NCI-H748 (cell line): ENCODE measurements around the gene GTPBP1.

Experiments
- DNase-seq: peaks from one replicate; lab custom pipeline; 2025; ENCODE audit not compliant: unreplicated experiment; lab: John Stamatoyannopoulos, UW

The GTPBP1 gene

DNA sequence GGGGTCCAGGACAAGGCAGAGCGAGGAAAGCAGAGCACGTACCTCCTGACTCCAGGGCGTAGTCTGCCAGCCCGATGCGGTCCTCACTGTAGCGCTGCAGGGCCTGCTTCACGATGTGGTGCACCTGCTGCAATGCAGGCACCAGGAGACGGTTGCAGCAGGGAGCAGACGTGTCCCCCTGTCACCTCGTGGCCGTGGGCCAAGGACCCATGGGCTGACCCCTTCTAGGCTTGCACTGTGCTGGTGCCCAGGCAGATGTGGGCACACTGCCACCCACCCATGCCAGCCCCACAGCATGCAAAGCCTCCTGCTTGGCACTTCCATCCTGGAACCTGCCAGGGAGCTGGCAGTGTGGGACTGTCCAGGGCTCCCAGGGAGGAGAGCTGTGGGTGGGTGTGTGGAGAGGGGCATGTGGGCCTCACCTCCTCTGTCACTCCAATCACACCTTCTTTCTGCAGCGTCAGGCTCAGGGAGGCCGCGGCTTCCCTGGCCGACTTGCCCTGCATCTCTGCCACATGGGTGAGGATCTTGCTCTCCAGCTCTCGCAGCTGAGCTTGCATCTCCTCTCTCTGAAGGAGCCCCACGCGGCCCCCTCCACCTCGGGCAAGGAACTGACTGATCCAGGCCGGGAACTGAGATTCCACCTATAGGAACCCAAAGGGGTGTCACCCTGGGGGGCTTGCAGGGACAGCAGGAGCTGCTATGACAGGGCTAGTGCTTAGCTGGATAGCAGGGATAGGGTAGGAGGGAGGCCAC, 33.7 kb downstream of the GTPBP1 start:
- DNase-seq = no peak

DNA sequence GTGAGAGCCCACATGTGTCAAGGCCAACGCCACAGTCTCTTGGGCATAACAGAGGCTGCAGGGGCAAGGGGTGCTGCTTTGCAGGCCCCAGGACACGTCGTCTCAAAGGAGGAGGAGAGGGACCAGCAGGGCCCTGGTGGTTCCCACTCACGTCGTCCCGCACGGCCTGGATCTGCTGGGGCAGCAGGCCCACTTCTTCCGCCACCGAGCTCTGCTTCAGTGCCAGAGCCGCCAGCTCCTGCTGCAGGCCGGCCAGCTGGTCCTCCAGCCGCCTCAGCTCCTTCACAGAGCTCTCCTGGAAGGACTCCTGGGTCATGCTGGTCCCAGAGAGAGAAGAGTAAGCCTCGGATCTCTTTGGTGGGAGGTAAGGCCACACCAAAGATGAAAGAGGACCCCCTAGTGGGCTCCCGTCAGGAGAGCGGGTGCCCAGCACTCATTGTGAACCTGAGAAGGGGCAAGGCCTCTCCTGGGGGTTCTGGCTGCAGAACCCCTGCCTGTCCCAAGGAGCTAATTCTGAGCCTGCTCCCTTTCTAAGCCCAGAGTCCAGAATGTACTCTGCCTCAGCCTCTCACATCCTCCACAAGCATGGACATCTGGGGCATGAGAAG, 34.5 kb downstream of the GTPBP1 start:
- no peak for DNase-seq

GRCh38 chr22:38740754-38741153, 35.0 kb downstream of the GTPBP1 start:
- DNase-seq = no peak

GRCh38 chr22:38741166-38741565, 35.4 kb downstream of the GTPBP1 start:
- DNase-seq = no peak

DNA sequence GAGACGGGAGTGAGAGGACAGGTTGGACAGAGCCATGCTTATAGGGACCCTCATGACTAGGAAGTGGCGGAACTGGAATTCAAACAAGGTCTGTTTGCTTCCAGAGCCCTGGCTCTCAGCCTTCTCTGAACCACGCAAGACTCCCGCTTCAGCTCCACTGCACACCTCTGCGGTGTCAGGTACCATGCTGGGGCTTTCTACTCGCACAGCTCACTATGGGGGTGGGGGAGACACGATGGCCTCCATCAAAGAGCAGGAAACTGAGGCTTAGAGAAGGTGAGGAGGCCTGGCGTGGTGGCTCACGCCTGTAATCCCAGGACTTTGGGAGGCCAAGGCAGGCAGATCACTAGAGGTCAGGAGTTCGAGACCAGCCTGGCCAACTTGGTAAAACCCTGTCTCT, 35.8 kb downstream of the GTPBP1 start:
- no peak for DNase-seq

GRCh38 chr22:38742176-38742942, 36.6 kb downstream of the GTPBP1 start:
- DNase-seq = no peak

GRCh38 chr22:38744981-38745380, 39.2 kb downstream of the GTPBP1 start:
- no peak for DNase-seq

GRCh38 chr22:38745676-38746460, 40.1 kb downstream of the GTPBP1 start:
- peak; percentile 5 for DNase-seq

DNA sequence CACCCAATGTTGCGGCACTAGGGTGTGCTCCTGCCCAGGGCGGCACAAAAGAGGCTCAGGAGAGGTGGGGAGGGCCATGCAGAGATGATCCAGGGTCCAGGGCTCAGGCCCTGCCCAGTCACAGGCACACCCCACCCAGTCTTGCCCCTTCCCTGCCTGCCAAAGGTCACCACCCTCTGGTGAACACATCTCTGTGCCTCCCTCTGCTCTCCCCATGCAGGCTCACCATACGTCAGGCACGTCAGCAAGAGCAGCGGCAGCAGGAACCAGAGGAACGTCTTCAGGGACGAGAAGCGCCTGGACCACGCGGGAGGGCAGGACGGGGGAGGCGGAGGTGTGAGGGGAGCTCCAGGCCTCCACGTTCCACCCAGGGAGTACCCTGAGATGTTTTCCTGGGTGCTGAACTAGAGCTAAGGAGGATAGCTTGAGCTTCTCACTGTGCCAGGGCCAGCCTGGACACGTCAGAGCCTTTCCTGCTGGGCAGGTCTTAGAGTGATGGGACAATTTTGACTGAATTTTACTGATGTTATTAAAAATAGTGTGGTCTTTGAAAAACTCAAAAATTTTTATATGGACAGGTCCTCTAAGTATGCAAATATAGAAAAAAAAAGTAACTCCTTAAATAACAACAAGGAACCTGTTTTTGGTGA, 42.9 kb downstream of the GTPBP1 start:
- no peak for DNase-seq

DNA sequence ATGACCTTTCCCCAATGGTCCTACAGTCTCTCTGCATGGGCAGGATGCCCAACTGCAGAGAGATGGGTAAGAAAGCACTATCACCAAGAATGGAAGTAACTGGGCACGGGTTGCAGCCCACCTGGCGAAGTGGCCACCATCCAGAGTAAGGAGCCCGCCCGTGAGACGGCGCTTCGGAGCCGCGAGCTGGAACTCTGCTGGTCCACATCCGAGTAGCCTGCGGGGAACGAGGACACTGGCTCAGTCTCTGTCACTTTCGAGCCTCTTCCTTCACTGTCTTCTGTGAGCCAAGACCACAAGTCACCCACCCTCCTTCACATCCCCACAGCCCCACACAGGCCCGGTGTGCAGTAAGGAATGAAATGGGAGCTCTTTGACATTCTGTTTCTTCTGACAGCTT, 44.4 kb downstream of the GTPBP1 start:
- no peak for DNase-seq

DNA sequence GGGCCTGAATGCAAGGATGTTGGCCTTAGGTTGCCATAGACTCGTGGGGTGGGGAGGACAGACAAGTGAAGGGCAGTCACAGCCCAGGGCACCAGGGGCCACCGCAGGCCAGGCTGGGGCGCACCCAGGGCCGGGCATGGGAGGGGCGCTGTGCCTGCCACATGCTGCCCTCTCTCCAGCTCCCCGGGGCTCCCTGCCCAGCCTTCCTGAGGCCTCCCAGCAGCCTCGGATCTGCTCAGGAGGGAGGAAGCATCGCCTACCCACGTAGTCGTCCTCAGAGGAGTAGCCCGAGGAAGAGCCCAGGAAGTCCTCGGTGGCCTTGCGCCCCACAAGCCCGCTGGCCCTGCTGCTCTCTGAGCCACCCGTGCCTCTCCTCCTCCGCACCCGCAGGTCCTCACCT, 44.9 kb downstream of the GTPBP1 start:
- DNase-seq = no peak

DNA sequence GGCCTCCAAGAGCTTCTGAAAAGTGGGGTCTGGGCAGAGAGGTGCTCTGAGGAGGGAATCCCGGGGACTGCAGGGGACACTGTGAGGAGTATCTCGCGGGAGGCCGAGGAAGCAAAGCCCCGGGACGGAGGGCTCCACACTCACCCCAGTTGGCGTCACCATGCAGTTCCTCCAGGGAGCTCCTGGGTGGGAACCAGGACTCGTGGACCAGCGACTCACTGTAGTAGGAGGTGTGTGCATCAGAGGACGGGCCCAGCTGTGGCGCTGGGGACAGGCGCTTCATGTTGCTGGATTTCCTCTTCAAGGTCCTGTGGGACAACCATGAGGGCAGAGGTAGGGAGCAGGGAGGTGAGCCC, 45.3 kb downstream of the GTPBP1 start:
- no peak for DNase-seq

- no peak for DNase-seq
Measured at GRCh38 chr22:38751422-38752346, 45.9 kb downstream of the GTPBP1 start.

- DNase-seq = peak; percentile 54
Measured at GRCh38 chr22:38753948-38754750, 48.4 kb downstream of the GTPBP1 start.

DNA sequence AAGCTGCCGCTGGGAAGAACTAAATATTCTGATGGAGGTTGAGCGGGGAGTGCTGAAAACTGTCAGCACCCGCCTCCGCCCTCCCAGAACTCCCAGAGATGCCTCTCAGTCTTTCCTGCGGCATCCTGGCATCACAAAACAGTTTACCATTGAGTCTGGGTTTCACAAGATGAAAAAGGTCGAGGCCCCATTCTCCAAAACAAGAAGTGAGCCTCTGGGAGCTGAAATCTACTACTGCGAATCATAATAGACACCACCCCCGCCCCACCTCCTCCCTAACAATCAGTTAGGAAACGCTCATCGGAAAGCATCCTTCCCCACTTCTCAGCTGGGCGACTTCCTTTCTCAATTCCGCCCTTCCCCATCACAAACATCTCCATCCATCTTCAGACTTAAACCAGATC, 49.0 kb downstream of the GTPBP1 start:
- DNase-seq = peak; percentile 34

DNA sequence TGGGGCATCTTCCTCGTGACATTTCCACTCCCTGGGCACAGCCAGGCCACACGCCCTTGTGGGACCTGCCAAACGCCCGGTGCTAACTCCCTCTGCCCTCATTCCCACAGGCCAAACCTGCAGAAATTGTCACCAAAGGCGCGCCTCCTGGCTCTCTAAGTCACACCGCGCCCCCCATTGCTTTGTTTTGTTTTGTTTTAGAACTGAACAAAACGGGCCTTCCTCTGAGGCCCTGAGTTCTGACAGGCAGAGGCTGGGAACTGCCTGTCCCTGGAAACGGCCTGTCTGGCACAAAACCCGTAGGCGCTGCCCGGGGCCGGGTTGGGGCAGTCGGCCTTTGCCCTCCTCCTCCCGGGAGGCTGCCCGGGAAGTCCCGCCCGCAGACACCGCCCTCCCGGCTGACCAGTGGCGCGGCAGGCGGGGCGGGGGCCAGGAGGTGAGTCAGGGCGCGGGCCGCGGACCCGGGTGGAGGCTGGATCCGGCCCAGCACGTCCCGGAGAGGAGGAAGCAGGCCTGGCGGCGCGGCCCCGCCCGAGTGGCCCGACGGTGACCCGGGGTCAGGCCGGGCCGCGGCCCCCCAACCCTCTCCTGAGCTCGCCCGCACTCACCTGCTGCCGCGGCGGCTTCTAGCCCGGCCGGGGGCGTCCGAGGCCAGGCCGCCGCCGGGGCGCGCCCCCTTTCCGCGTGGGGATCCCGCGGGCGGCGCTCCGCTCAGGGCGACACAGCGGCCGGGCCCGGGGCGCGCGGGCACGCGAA, 49.6 kb downstream of the GTPBP1 start:
- peak; percentile 41 for DNase-seq

GRCh38 chr22:38755911-38756532, 50.3 kb downstream of the GTPBP1 start, which contains the start of gene SUN2:
Gene SUN2, minus strand, starts transcription at chr22:38755998. Its CDS starts 3,370 bp downstream, at chr22:38752628.
- peak; percentile 73 for DNase-seq
